ENCODE measurements around the gene GADD45G. TPM values are rescaled to one million over a fixed set of nuclear protein-coding genes. Genes with fewer than 3 reads are reported as not detected.

The GADD45G gene
- total and polyA plus RNA-seq, 2 donors: 3.9 to 25.5 TPM

GRCh38 chr9:89634995-89635742 is 30.4 kb downstream of the GADD45G start:
- Histone ChIP-seq H3K4me3 (ENCODE audit: low read depth, low read length) (no peak overlapping the region), H3K4me1 (ENCODE audit: insufficient read depth) (no peaks in the 10 kb centered on the region), H3K27ac (ENCODE audit: low read depth) (no peak overlapping the region), H3K36me3 (ENCODE audit: insufficient read depth) (no peaks in the 10 kb centered on the region)
- 63% methylated on average over 7 of the region's 7 CpGs for WGBS
- DNase-seq (ENCODE audit: extremely low spot score): no peak

DNA sequence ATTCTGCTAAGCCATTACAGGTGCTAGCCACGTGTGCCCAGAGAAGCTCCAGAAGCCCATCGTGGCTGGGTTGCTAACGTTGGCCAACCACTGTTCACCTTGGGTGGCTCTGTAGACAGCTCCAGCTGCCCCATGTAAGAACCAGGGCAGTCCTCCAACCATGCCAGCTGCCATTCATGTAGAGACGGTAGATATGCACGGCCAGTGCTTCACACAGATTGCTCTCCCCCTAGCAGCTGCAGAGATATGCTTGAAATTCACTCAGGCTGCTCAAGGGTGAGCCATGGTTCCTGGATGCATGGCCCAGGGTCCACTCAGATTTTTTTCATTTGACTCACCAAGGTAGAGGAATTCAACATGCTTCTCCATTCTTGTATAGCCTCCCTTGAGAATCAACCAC is 31.0 kb downstream of the GADD45G start:
- Histone ChIP-seq H3K4me3 (ENCODE audit: low read depth, low read length) (no peak overlapping the region), H3K27ac (ENCODE audit: low read depth) (no peak overlapping the region), H3K36me3 (ENCODE audit: insufficient read depth) (no peaks in the 10 kb centered on the region), H3K4me1 (ENCODE audit: insufficient read depth) (no peaks in the 10 kb centered on the region)
- WGBS: 81% methylated on average over 5 of the region's 5 CpGs
- no peak for DNase-seq (ENCODE audit: extremely low spot score)

GRCh38 chr9:89637787-89638186 is 33.0 kb downstream of the GADD45G start:
- Histone ChIP-seq H3K4me1 (ENCODE audit: insufficient read depth) (no peaks in the 10 kb centered on the region), H3K27ac (ENCODE audit: low read depth) (no peak overlapping the region), H3K36me3 (ENCODE audit: insufficient read depth) (no peaks in the 10 kb centered on the region), H3K4me3 (ENCODE audit: low read depth, low read length) (no peak overlapping the region)
- no peak for DNase-seq (ENCODE audit: extremely low spot score)
- 95% methylated on average over 6 of the region's 6 CpGs for WGBS

- no peak for DNase-seq (ENCODE audit: extremely low spot score)
- Histone ChIP-seq H3K4me1 (ENCODE audit: insufficient read depth) (no peaks in the 10 kb centered on the region), H3K36me3 (ENCODE audit: insufficient read depth) (no peaks in the 10 kb centered on the region), H3K4me3 (ENCODE audit: low read depth, low read length) (no peak overlapping the region), H3K27ac (ENCODE audit: low read depth) (no peak overlapping the region)
- 69% methylated on average over 5 of the region's 5 CpGs for WGBS
Measured at GRCh38 chr9:89638359-89638758, 33.5 kb downstream of the GADD45G start.

- DNase-seq (ENCODE audit: extremely low spot score): no peak
- no peak overlapping the region for H3K4me3 ChIP-seq (ENCODE audit: low read depth, low read length)
- no peak overlapping the region for H3K27ac ChIP-seq (ENCODE audit: low read depth)
- 95% methylated on average over 5 of the region's 5 CpGs for WGBS
- H3K4me1 ChIP-seq (ENCODE audit: insufficient read depth): no peaks in the 10 kb centered on the region
- no peaks in the 10 kb centered on the region for H3K36me3 ChIP-seq (ENCODE audit: insufficient read depth)
Measured at GRCh38 chr9:89638893-89639292, 34.1 kb downstream of the GADD45G start.

DNA sequence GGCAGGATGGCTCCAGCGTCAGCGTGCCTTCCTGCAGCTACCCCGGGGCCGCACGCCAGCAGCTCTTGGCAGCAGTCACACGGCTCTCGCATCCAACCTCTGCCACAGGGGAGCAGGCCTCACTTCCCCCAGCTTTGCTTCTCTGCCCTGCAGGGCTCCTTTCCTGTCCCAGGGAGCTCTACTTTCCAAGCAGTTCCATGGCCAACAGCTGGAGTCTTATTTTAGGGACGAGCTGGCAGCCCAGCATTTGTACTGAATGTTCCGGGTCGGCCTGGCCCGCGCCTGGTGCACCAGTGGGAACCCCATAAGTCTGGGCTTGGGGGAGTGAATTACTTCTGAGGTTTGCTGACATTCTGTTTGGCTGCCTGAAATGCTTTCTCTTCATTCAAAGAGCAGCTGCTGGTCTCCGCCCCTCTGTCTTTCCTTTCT is 34.6 kb downstream of the GADD45G start:
- H3K4me3 ChIP-seq (ENCODE audit: low read depth, low read length): no peak overlapping the region
- peak overlapping the region; percentile 23 for H3K27ac ChIP-seq (ENCODE audit: low read depth)
- H3K4me1 ChIP-seq (ENCODE audit: insufficient read depth): no peaks in the 10 kb centered on the region
- no peaks in the 10 kb centered on the region for H3K36me3 ChIP-seq (ENCODE audit: insufficient read depth)
- WGBS: 58% methylated on average over 13 of the region's 13 CpGs
- no peak for DNase-seq (ENCODE audit: extremely low spot score)

- Histone ChIP-seq H3K27ac (ENCODE audit: low read depth) (peak overlapping the region; percentile 23), H3K4me3 (ENCODE audit: low read depth, low read length) (no peak overlapping the region), H3K36me3 (ENCODE audit: insufficient read depth) (no peaks in the 10 kb centered on the region), H3K4me1 (ENCODE audit: insufficient read depth) (no peaks in the 10 kb centered on the region)
- WGBS: 84% methylated on average over 5 of the region's 5 CpGs
- DNase-seq (ENCODE audit: extremely low spot score): no peak
Measured at GRCh38 chr9:89639961-89640360, 35.1 kb downstream of the GADD45G start.

GRCh38 chr9:89640361-89640760 is 35.5 kb downstream of the GADD45G start:
- no peak overlapping the region for H3K27ac ChIP-seq (ENCODE audit: low read depth)
- no peaks in the 10 kb centered on the region for H3K36me3 ChIP-seq (ENCODE audit: insufficient read depth)
- 88% methylated on average over 11 of the region's 11 CpGs for WGBS
- H3K4me1 ChIP-seq (ENCODE audit: insufficient read depth): no peaks in the 10 kb centered on the region
- no peak overlapping the region for H3K4me3 ChIP-seq (ENCODE audit: low read depth, low read length)
- DNase-seq (ENCODE audit: extremely low spot score): no peak

- 95% methylated on average over 8 of the region's 8 CpGs for WGBS
- no peak overlapping the region for H3K27ac ChIP-seq (ENCODE audit: low read depth)
- H3K36me3 ChIP-seq (ENCODE audit: insufficient read depth): no peaks in the 10 kb centered on the region
- no peaks in the 10 kb centered on the region for H3K4me1 ChIP-seq (ENCODE audit: insufficient read depth)
- DNase-seq (ENCODE audit: extremely low spot score): no peak
- no peak overlapping the region for H3K4me3 ChIP-seq (ENCODE audit: low read depth, low read length)
Measured at GRCh38 chr9:89640801-89641200, 36.0 kb downstream of the GADD45G start.

DNA sequence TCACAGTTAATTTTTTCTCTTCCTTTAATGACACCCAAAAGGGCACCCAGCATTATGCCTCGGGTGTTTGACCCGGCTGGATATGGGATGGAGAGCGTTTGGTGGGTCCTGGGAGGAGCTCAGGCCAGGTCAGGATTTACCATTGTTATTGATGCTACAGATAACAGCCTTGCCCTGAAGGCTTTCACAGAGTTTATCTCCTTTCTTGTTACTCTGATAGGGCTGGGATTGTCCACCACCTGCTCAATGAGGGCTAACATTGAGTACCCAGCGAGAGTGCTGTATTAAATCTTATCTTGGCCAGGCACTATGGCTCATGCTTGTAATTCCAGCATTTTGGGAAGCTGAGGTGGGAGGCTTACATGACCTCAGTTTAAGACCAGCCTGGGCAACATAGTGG is 37.2 kb downstream of the GADD45G start:
- Histone ChIP-seq H3K36me3 (ENCODE audit: insufficient read depth) (no peaks in the 10 kb centered on the region), H3K4me3 (ENCODE audit: low read depth, low read length) (no peak overlapping the region), H3K4me1 (ENCODE audit: insufficient read depth) (no peaks in the 10 kb centered on the region), H3K27ac (ENCODE audit: low read depth) (no peak overlapping the region)
- no peak for DNase-seq (ENCODE audit: extremely low spot score)
- WGBS: 96% methylated on average over 4 of the region's 4 CpGs

- Histone ChIP-seq H3K27ac (ENCODE audit: low read depth) (no peak overlapping the region), H3K4me1 (ENCODE audit: insufficient read depth) (no peaks in the 10 kb centered on the region), H3K36me3 (ENCODE audit: insufficient read depth) (no peaks in the 10 kb centered on the region), H3K4me3 (ENCODE audit: low read depth, low read length) (no peak overlapping the region)
- WGBS: 82% methylated on average over 6 of the region's 6 CpGs
- DNase-seq (ENCODE audit: extremely low spot score): no peak
Measured at GRCh38 chr9:89642789-89643188, 38.0 kb downstream of the GADD45G start.

- no peak for DNase-seq (ENCODE audit: extremely low spot score)
- 82% methylated on average over 8 of the region's 8 CpGs for WGBS
- Histone ChIP-seq H3K36me3 (ENCODE audit: insufficient read depth) (no peaks in the 10 kb centered on the region), H3K4me1 (ENCODE audit: insufficient read depth) (no peaks in the 10 kb centered on the region), H3K4me3 (ENCODE audit: low read depth, low read length) (no peak overlapping the region), H3K27ac (ENCODE audit: low read depth) (no peak overlapping the region)
Measured at GRCh38 chr9:89646189-89646939, 41.6 kb downstream of the GADD45G start.

GRCh38 chr9:89647366-89648128 is 42.7 kb downstream of the GADD45G start:
- DNase-seq (ENCODE audit: extremely low spot score): no peak
- Histone ChIP-seq H3K36me3 (ENCODE audit: insufficient read depth) (no peaks in the 10 kb centered on the region), H3K4me3 (ENCODE audit: low read depth, low read length) (no peak overlapping the region), H3K4me1 (ENCODE audit: insufficient read depth) (no peaks in the 10 kb centered on the region), H3K27ac (ENCODE audit: low read depth) (no peak overlapping the region)
- 72% methylated on average over 15 of the region's 15 CpGs for WGBS

All from urinary bladder (tissue), 4 donors.